ENCODE measurements around the gene ZGLP1.
A peak's percentile ranks its signal among the peaks of the same experiment; 100 is the strongest.
"Not testable (repeated sequence)": the region's sequence is repeated elsewhere in the genome, so short reads cannot be mapped to it uniquely, and the experiment has no call there.

The ZGLP1 gene

DNA sequence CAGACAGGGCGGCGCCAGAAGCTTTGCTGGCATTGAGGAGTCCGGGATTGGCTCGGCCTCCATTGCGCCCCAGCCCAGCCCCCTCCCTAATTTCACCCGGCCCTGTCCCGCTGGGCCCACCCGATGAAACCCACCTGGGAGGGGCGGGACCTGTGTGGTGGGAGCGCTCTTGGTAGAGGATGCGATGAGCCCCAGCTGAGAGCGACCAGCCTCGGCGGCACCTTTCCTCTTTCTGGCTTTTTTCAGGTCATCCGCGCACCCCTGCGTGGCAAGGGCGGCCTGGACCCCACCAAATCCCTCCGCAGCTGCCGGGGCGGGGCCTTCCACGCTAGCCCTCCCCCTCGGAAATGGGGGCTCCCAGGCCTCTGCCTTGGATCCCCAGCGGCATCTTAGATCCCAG is at the start of gene ZGLP1:
TSS of gene ZGLP1 (minus strand) at position 393 of the 400 bp plus-strand sequence.
- DNase-seq (ENCODE audit: low read depth, low spot score) = no peak

DNA sequence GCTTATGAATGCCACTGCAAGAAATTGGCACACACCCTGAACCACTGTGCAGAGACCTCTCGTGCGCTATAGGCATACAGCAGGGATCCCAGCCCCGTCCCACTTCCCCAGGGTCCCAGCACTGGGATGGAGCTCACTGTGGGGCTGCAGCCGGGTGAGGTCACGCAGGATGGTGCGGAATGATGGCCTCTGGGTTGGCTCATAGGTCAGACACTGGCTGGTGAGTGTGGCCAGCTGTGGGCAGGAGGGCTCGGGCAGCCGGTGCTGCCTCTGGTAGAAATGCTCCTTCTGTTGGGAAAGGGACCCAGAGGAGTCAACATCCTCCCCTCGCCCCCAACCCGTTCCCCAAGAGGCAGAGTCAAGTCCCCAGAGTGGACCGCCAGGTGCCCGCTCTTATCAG is 46.8 kb upstream of the ZGLP1 start:
- no peak for DNase-seq (ENCODE audit: low read depth, low spot score)

DNA sequence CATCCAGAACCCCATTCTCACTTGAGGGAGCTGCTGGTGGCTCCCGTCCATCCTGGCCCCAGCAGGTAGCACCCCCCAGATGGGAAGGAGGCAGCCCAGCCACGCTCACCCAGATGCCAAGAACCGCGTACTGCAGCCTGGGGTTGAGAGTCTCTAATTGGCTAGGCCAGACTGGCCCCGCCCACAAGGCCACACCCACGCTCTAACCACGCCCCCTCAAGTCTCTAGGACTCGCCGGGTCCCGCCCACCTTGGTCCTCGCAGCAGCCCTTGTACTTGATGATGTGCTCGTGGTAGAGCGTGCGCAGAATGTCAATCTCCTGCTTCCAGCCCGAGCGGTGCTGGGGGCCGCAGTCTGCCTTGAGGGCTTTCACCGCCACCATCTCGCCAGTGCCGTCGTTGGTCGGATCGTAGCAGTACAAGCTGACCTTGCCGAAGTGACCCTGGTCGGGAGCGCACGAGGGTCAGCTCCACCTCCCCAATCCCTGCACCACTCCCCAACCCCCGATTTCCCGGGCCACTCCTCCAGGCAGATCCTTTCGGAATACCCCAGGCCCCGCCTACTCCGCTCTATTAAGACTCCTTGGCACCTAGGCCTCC is 44.3 kb upstream of the ZGLP1 start:
- DNase-seq (ENCODE audit: low read depth, low spot score) = no peak

DNA sequence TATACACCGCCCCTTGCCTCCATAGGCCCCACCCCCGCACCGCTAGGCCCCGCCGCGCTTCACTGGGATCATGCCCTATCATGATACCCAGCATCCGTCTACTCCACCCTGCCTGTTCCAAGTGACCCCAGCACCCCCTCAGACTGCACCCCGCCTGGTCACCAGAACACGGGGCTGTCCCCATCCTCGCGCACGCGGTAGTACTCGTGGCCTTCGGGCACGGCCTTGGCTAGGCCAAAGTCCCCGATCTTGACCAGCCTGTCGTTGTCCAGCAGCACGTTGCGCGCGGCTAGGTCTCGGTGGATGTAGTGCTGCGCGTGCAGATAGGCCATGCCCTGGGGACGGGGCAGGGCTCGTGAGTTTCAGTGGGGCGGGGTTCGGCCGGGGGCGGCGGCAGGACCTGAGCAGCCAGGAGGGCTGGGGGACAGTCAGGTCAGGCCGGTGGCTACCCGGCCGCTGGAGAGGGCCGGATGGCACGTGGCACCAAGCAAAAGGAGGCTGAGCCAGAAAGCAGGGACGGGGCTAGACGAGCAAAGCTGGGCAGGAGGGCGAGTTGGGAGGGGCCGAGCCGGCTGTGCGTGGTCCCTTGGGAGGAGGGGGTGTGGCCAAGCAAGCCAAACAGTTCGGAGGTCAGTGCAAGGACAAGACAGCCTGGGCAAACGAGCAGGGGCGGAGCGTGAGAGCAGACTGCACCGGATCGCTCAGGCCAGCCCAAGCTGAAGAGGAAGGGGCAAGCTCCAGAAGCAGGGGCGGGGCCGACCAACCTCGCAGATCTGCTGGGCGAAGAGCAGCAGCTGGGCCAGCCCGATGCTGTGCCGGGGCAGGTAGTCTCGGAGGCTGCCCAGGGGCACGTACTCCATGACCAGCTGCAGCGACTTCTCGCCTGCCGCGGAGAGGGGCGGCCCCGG is 43.4 kb upstream of the ZGLP1 start:
- no peak for DNase-seq (ENCODE audit: low read depth, low spot score)

DNA sequence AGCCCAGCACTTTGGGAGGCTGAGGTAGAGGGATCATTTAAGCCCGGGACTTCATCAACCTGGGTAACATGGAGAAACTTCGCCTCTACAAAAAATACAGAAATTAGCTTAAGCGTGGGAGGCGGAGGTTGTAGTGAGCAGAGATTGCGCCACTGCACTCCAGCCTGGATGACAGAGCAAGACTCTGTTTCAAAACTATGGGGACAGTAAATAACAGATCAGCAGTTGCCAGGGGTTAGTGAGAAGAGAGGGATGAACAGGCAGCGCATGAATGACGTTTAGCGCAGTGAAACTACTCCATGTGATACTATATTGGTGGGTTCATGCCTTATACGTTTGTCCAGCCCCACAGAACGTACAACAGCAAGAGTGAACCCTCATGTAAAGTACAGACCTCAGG is 36.9 kb upstream of the ZGLP1 start:
- DNase-seq (ENCODE audit: low read depth, low spot score) = no peak

DNA sequence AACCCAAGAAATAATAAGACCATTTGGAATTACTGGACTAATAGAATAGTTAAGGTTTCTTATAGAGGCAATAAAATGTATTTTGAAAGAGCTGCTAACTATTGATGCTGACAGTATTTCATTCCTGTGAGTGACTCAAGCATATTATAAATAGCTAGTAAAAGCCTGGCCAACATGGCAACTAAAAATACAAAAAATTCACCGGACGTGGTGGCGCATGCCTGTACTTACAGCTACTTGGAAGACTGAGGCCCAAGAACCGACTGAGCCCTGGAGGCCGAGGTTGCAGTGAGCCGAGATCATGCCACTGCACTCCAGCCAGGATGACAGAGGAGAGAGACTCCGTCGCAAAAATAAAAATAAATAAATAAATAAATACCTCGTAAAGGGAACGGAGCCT is 35.2 kb upstream of the ZGLP1 start:
- DNase-seq (ENCODE audit: low read depth, low spot score) = no peak

DNA sequence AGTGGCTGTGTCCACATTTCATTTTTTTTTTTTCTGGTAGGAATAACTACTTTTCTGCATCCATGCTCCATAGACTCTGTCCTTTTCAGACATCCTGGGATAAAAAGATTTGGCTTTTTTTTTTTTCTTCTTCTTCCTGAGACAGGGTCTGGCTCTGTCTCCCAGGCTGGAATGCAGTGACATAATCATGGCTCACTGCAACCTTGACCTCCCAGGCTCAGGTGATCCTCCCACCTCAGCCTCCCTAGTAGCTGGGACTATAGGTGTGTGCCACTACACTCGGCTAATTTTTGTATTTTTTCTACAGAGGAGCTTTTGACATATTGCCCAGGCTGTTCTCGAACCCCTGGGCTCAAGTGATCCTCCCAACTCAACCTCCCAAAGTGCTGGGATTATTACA is 33.9 kb upstream of the ZGLP1 start:
- DNase-seq (ENCODE audit: low read depth, low spot score) = no peak

DNA sequence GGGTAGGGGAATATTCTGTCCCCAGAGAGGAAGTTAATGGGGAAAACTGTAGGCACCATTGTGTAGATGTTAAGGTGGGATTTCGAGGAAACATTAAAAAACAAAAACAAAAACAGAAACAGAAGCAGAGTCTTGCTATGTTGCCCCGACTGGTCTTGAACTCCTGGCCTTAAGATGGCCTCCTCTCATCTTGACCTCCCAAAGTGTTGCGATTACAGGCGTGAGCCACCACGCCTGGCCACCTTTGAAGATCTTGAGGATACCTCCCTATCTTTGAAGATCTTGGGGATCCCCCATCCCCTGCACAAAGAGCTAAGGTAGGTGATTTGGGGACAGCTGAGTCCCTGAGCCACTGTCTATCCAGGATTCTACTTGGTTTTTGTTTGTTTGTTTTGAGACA is 30.4 kb upstream of the ZGLP1 start:
- DNase-seq (ENCODE audit: low read depth, low spot score) = no peak

DNA sequence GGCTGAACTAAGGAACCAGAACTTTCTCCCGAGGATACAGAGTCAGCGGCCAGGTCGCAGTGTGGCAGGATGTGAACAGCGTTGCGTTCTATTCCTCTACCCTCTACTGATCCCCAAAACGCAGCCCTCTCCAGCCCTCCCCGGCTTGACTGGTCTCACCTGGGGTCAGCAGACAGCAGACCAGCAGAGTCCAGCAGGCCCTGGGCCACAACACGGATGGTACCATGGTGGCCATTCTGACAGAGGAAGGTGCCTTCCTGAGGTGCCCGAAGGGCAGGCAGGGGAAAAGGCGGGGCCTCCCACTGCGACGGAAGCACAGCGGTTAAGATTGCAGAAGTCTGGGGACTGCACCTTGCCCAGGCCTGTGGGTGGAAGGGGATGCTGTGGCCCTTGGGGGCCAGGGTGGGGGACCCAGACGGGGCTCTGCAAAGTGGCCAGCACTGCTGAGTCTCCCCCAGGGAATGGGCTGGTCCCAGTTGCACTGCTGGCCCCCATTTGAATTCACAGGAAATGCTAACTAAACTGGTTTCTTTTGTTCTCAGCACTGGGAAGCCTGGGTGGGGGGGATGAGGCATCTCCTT is 29.9 kb upstream of the ZGLP1 start, which contains the start of gene ICAM3:
TSS of gene ICAM3 (minus strand) at position 245 of the 581 bp plus-strand sequence. CDS start at position 235, 10 bp downstream.
- DNase-seq (ENCODE audit: low read depth, low spot score) = peak; percentile 37

DNA sequence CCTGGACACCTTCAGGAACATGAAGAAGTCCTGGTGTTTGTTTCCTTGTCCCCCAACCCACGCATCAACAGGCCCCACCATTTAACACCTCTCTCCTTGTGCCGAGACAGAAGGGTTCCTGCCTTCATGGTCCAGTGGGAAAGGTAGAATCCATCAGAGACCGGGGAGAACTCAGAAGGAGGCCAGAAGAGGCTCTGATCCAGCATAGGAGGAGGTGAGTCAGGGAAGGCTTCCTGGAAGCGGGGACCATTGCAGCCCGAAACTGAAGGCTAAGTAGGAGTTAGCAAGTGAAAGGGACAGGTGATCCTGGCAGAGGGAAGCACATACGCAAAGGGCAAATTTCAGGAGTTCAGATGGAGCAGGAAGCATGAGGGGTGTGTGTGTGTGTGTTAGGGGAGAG is 29.3 kb upstream of the ZGLP1 start:
- DNase-seq (ENCODE audit: low read depth, low spot score) = no peak

DNA sequence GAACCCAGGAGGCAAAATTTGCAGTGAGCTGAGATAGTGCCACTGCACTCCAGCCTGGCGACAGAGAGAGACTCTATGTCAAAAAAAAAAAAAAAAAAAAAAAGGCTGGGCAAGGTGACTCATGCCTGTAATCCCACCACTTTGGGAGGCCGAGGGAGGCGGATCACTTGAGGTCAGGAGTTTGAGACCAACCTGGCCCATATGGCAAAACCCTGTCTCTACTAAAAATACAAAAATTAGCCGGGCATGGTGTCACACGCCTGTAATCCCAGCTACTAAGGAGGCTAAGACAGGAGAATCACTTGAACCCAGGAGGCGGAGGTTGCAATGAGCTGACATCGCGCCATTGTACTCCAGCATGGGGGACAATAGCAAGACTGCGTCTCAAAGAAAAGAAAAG is 27.1 kb upstream of the ZGLP1 start:
- DNase-seq (ENCODE audit: low read depth, low spot score) = not testable (repeated sequence)

DNA sequence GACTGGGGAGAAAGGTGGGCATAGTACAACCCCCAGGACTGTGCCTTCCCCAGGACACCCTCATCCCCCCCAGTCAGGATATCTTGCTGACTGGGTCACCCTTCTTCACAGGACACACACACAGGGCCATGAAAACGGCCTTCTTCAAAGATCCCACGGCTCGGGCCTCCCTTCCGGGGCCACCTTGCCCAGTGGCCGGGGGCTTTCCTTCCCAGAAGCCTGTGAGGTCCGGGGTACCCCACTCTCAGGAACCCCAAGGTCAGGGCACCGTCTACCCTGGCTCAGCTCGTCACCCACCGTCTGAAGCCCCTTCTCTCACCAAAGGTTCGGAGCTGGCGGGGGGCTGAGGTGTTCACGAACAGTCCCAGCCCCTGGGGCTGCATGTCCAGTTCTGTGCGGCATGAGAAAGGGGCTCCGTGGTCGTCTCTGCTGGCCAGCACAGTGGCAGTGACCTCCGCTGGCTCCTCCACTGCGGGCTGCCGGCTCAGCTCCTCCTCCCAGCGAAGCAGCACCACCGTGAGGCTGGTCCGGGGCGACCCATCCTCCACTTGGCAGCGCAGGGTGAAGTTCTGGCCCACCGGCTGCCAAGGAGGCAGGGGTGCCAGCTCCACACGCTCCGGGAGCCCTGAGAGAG is 25.9 kb upstream of the ZGLP1 start:
- DNase-seq (ENCODE audit: low read depth, low spot score) = no peak

DNA sequence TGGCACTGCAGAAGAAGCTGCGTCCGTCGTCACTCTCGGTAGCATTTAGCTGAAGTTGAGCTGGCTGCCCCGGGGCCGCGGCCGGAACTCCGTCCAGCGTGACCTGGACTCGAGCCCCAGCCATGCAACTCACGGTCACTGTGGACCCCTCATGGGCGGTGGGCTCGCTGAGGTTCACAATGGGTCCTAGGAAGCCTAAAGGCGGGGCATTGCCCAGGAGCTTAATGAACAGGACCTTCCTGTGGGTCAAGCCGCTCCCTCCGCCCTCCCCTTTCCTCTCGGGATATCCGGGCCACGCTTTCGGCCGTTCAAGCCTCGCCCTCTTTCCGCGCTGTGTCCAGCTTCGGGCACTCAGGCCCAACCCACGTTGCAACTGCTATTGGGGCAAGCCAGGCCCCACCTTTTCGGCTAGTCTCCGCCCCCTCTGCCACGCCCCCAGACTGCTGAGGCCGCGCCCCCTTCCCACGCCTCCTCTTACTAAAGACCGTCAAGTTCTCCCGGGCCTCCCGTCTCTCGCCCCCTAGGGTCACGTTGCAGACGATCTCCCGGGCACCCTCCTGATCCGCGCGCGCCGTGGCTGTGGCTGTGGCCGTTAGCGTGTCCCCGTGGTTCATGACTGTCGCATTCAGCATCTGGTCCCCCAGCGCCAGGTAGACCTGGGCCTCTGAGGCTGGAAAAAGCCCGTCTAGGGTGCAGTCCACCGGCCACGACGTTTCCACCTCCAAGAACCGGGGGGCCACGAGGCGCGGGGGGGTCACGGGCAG is 25.2 kb upstream of the ZGLP1 start:
- DNase-seq (ENCODE audit: low read depth, low spot score) = no peak

DNA sequence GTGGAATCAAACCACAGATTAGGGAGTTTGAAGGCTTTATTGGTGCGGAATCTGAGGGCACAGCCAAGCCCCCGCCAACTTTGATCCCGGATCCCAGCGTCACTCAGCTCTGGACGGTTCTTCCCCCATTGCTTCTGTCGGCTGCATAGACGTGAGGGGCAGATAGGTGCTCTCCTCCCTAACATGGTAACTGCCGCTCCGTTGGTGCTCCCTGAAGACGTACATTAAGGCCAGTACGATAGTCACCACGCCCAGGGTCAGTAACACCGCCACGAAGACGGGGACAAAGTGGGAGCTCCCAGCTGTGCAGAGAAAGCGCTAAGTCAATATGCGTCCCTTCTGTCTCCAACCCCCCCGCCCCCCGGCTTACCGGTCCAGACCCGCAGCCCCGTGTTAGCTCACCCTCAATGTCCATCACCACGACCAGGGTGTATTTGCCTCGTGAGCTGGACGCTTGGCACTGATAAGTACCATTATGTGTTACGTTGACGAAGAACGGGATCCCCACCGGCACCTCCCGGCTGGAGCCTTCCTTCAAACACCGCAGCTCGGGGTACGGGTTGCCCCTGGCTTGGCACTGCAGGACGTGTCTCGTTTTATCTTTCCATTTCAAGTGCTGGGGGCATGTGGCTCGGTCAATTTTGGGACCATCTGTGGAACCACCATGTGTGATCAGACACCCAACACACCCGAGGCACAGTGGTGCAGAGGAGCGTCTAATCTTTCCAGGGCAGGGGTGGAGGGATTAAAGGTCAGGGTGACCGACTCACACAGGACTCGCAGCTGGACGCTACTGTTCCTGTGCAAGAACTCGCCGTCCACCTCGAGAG is 24.4 kb upstream of the ZGLP1 start:
- DNase-seq (ENCODE audit: low read depth, low spot score) = no peak

DNA sequence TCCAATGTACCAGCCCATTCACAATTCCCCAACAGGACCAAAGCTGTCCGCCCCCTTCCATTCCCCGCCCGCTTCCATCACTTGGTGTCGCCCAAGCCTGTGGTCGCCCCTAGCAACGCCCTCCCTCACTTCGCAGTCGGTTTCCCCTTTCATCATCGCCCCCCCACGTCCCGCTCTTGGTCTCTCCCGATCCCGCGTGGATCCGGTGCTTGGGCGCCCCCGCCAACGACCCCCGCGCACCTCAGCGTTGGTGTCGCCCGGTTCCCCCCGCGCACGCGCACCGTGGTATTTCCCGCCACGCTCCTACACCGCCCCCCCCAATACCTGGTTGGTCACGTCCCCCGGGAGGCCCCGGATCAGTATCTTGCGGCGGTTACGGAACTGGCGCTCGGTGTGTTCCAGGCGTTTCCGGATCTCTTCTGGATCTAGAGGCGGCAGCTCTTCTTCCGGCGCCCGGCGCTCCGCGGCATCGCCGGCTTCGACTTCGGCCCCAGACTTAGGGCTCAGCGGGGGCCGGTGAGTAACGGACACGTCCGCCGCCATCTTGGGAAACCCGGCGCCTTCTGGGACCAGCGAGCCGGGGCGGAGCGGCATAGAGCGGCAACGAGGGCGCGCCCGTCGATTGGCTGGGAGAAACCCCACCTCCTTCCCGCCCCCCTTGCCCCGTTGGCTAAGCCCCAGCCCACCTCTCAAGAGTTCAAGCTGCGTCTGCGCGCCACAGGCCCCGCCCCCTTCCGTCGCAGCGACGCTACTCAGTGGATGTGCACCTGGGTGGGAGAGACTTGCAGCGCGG is 23.5 kb upstream of the ZGLP1 start, which contains the start of gene RAVER1:
TSS of gene RAVER1 (minus strand) at position 565 of the 793 bp plus-strand sequence. CDS start at position 543, 22 bp downstream.
- peak; percentile 93 for DNase-seq (ENCODE audit: low read depth, low spot score)

DNA sequence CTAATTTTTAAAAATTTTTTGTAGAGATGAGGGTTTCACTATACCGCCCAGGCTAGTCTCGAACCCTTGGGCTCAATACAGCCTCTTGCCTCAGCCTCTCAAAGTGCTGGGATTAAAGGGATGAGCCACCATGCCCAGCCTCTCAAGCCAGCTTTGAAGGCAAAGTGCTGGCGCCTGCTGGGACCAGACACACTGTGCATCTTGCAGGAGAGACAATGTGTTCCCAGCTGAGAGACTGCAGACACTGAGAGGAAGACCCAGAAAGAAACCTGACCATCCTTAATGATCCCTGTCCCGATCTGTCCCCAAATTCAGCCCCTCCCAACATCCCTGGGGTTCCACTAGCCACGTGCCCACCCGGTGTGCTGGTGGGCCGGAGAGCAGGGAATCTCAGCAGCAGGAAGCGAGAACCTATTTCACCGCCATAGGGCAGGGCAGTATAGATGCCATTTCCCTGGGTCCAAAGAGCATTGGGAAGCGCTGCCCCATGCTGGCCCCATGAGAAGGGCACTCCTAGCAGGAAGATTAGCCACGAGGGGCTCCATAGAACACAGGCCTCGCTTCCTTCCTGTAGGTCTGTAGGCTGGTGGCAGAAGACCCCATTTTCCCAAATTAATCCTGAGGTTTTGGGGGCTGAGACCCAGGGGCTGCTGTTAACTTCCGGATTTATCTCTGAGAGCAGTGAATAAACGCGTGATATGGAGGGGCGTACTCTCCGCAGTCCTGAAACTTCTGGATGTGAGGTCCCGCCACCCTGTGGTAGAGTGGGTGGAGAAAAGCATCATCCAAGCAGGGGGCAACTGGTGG is 22.7 kb upstream of the ZGLP1 start:
- DNase-seq (ENCODE audit: low read depth, low spot score) = no peak

DNA sequence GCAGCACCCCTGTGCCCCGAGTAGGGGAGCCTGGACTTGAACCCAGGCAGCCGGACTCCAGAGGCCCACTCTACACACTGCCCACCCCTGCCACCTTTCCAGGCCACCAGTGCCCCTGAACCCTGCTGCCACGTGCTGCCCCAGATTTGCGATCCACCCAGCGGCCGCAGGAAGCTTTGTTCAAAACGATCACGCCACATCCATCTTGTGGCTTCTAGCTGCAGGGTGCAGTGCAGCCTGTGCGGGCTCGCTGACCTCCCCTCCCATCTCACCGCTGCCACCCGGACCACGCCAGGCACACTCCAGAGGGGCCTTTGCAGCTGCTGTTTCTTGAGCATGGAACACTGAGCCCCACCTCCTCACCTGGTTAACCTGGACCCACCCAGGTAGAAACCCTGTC is 19.9 kb upstream of the ZGLP1 start:
- DNase-seq (ENCODE audit: low read depth, low spot score) = no peak

DNA sequence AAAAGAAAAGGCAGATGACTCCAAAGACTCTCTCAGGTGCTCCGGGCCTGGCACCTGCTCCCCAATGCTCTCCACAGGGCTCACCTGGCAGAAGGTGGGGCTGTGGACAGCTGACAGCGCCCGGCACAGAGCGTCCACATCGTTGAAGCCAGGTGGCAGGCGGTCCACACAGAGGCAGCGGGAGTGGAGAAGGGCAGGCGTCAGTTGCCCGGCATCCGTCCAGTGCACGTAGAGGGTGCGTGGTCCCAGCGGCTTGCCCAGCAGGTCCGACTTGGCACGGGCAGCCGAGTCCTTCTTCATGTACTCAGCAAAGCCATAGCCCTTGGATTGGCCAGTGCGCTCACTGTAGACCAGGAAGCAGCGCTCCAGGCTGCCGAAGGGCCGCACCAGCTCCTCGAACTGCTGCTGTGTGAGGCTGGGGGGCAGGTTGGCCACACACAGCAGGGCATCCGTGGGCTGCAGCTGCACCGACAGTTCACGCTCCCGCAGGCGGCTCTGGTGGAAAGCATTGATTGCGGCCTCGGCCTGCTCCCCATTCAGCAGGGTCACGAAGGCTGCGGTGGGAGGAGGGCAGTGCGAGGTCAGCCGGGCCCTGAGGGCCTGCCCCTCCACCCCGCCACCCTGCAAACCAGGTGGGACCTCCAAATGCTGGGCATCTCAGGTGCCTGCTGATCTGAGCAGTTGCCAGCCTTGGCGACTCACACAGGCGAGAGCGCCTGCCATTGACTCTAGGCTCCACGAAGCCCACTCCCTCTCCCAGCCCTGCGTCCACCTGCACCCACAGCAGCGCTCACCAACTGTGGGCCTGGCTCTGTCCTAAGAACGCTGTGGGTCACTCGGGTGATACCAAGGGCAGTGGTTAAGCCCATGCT is 19.2 kb upstream of the ZGLP1 start:
- no peak for DNase-seq (ENCODE audit: low read depth, low spot score)
